ENCODE results near the gene TMEM114.

TMEM114 gene

GRCh38 chr16:8549843-8550412, 40.4 kb downstream of the TMEM114 start:
- H3K4me3 ChIP-seq (ENCODE audit: low read depth, low read length) = no peak overlapping the region
- no peak for TF ChIP-seq CTCF (IDR thresholded peaks at IDR 0.05; ENCODE audit: low read depth, low read length, missing control alignments)
- no peak for DNase-seq (ENCODE audit: low read depth)

- no peak for TF ChIP-seq CTCF (IDR thresholded peaks at IDR 0.05; ENCODE audit: low read depth, low read length, missing control alignments)
- DNase-seq (ENCODE audit: low read depth) = no peak
These were observed 42.1 kb downstream of the TMEM114 start for GRCh38 chr16:8548166-8548565.

GRCh38 chr16:8547762-8548161, 42.5 kb downstream of the TMEM114 start:
- DNase-seq (ENCODE audit: low read depth) = no peak
- no peak overlapping the region for H3K4me3 ChIP-seq (ENCODE audit: low read depth, low read length)

More at GRCh38 chr16:8548166-8548565, 42.1 kb downstream of the TMEM114 start:
- H3K4me3 ChIP-seq (ENCODE audit: low read depth, low read length) = no peak overlapping the region

GRCh38 chr16:8544406-8544805, 45.9 kb downstream of the TMEM114 start:
- no peak overlapping the region for H3K4me3 ChIP-seq (ENCODE audit: low read depth, low read length)
- no peak for TF ChIP-seq CTCF (IDR thresholded peaks at IDR 0.05; ENCODE audit: low read depth, low read length, missing control alignments)
- no peak for DNase-seq (ENCODE audit: low read depth)

More at GRCh38 chr16:8547762-8548161, 42.5 kb downstream of the TMEM114 start:
- no peak for TF ChIP-seq CTCF (IDR thresholded peaks at IDR 0.05; ENCODE audit: low read depth, low read length, missing control alignments)

- no peak for TF ChIP-seq CTCF (IDR thresholded peaks at IDR 0.05; ENCODE audit: low read depth, low read length, missing control alignments)
- no peak overlapping the region for H3K4me3 ChIP-seq (ENCODE audit: low read depth, low read length)
- DNase-seq (ENCODE audit: low read depth) = no peak
These were observed 47.1 kb downstream of the TMEM114 start for GRCh38 chr16:8543258-8543657.

- TF ChIP-seq CTCF (IDR thresholded peaks at IDR 0.05; ENCODE audit: low read depth, low read length, missing control alignments) = no peak
- no peak overlapping the region for H3K4me3 ChIP-seq (ENCODE audit: low read depth, low read length)
- DNase-seq (ENCODE audit: low read depth) = no peak
These were observed 47.9 kb downstream of the TMEM114 start for GRCh38 chr16:8542393-8542792.

- no peak for DNase-seq (ENCODE audit: low read depth)
- H3K4me3 ChIP-seq (ENCODE audit: low read depth, low read length) = no peak overlapping the region
- TF ChIP-seq CTCF (IDR thresholded peaks at IDR 0.05; ENCODE audit: low read depth, low read length, missing control alignments) = no peak
These were observed 48.4 kb downstream of the TMEM114 start for GRCh38 chr16:8541868-8542267.
